Keratinocyte (primary cell): Measurements from ENCODE around the gene DSCAM. TPM values are rescaled to one million over a fixed set of nuclear protein-coding genes. Genes with fewer than 3 reads are reported as not detected.

ENCODE experiments used
- DNase-seq: peaks from one replicate; pipeline ENCODE4 v3.0.0-alpha.2; 2011; ENCODE audit warnings: low read depth, missing footprints, low spot score
- FAIRE-seq: peaks from 2 replicates; lab custom pipeline; 2011; peaks lifted over from hg19 to GRCh38; lab: Jason Lieb, UNC
- H2AFZ ChIP-seq: 2 replicates; pipeline ENCODE4 v1.6.0; 2012; ENCODE audit warnings: low read length, control low read depth, inconsistent platforms; ENCODE audit not compliant: control insufficient read depth
- H3K27ac ChIP-seq: 2 replicates; pipeline ENCODE4 v1.5.1; 2011; ENCODE audit warnings: low read length; ENCODE audit not compliant: control insufficient read depth, insufficient read depth
- H3K27me3 ChIP-seq: 3 replicates; pipeline ENCODE4 v1.6.0; 2011; ENCODE audit warnings: low read length; ENCODE audit not compliant: control insufficient read depth, insufficient read depth; ENCODE audit errors: extremely low read depth
- H3K36me3 ChIP-seq, 2 experiments: 2 replicates in 1 of 2; 3 replicates in 1 of 2; pipeline ENCODE4 v1.5.1; 2011; ENCODE audit warnings: low read length in 2 of 2, mild to moderate bottlenecking in 1 of 2; ENCODE audit not compliant: control insufficient read depth in 2 of 2, insufficient read depth in 2 of 2; ENCODE audit errors: extremely low read depth in 1 of 2
- H3K4me1 ChIP-seq: 3 replicates; pipeline ENCODE4 v1.5.1; 2011; ENCODE audit warnings: low read length; ENCODE audit not compliant: control insufficient read depth, insufficient read depth; ENCODE audit errors: extremely low read depth
- H3K4me2 ChIP-seq: 3 replicates; pipeline ENCODE4 v1.6.0; 2011; ENCODE audit warnings: low read depth, low read length; ENCODE audit not compliant: control insufficient read depth, insufficient read depth; ENCODE audit errors: extremely low read depth
- H3K4me3 ChIP-seq, 3 experiments: fragments of 200-600 bp in 1 of 3; sonication (generic) in 1 of 3; 2 replicates in 2 of 3; 3 replicates in 1 of 3; pipeline ENCODE4 v1.5.1; 2011 to 2016; ENCODE audit warnings: low read length in 3 of 3, mild to moderate bottlenecking in 3 of 3, control low read depth in 2 of 3, inconsistent platforms in 1 of 3, low read depth in 1 of 3, mixed read lengths in 1 of 3, mixed run types in 1 of 3, moderate library complexity in 1 of 3; ENCODE audit not compliant: control insufficient read depth in 2 of 3, insufficient read depth in 2 of 3; ENCODE audit errors: extremely low read depth in 1 of 3
- H3K79me2 ChIP-seq: 2 replicates; pipeline ENCODE4 v1.6.0; 2012; ENCODE audit warnings: low read length; ENCODE audit not compliant: control insufficient read depth, insufficient read depth
- H3K9ac ChIP-seq: 3 replicates; pipeline ENCODE4 v1.6.0; 2011; ENCODE audit warnings: low read length; ENCODE audit not compliant: control insufficient read depth, insufficient read depth; ENCODE audit errors: extremely low read depth
- H3K9me1 ChIP-seq: 3 replicates; pipeline ENCODE4 v1.6.0; 2011; ENCODE audit warnings: low read length; ENCODE audit not compliant: control insufficient read depth, insufficient read depth; ENCODE audit errors: extremely low read depth
- H3K9me3 ChIP-seq: 2 replicates; pipeline ENCODE4 v1.5.1; 2012; ENCODE audit warnings: low read depth, low read length; ENCODE audit not compliant: control insufficient read depth
- H4K20me1 ChIP-seq: 3 replicates; pipeline ENCODE4 v1.6.0; 2011; ENCODE audit warnings: low read length; ENCODE audit not compliant: control insufficient read depth, insufficient read depth; ENCODE audit errors: extremely low read depth
- EZH2 ChIP-seq: IDR thresholded peaks from one replicate; pipeline ENCODE4 v1.6.1; 2012; ENCODE audit warnings: inconsistent platforms, mild to moderate bottlenecking, low read length, moderate library complexity
- dilution Hi-C: fragments of 300-500 bp; cut with MboI; formaldehyde crosslinking; loops from one replicate; pipeline ENCODE4 v1.7.0; 2020; ENCODE audit warnings: low sequenced_read_pairs; ENCODE audit not compliant: extremely low pct_ligation_motif_present
- polyA plus RNA-seq, 5 experiments: library from polyadenylated mRNA; depleted of rRNA in 3 of 5; stranded (reverse) in 3 of 5; stranded (forward) in 1 of 5; unstranded in 1 of 5; fragments of >200 nt; gene quantifications; 1 replicate in 1 of 5; 2 replicates in 3 of 5; 3 replicates in 1 of 5; pipeline versions ENCODE4 v1.2.1 to v1.2.3, GENCODE V29; 2011 to 2012; ENCODE audit warnings: missing spikeins in 2 of 5, low read depth in 1 of 5, low replicate concordance in 1 of 5
- TF ChIP-seq, protein P1 (sequence below), 3 experiments: IDR thresholded peaks in 1 of 3; conservative IDR thresholded peaks in 1 of 3; optimal IDR thresholded peaks in 1 of 3; 2 replicates in 2 of 3; 3 replicates in 1 of 3; pipeline versions ENCODE3 to v1.5.1; 2011; ENCODE audit warnings: low read length in 3 of 3, mild to moderate bottlenecking in 3 of 3, moderate library complexity in 2 of 3, control low read depth in 1 of 3, inconsistent platforms in 1 of 3; ENCODE audit not compliant: insufficient read depth in 2 of 3; ENCODE audit errors: extremely low read depth in 1 of 3

DSCAM gene
- polyA plus RNA-seq, 1 donor (not counting 4 experiments of a cell fraction or from before 2014, with no cell fraction given) = 2.1 TPM

DNA sequence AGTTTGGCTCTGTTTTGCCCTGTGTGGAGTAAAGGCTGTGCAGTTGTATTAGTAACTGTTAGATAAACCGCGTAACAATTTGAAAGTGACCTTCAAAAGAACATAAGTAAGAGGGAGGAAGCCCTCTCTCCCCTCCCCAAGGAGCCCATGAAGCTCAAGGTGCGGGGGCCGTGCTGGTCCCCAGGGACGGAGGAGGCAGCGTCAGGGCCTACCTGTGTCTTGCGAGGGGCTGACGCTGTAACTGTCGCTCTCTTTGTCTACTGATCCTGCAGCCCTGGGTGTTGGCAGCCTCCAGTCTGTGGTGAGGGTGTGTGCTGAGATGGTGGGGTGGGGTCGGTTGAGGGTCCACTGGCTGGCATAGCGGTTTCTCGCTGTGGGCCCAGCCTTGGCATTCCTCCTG is 803.1 kb downstream of the DSCAM start:
- Histone ChIP-seq H3K36me3 (peaks cover 0 to 2% of the 10 kb centered on the region in 2 experiments), H3K9ac (no peak overlapping the region), H3K27ac (no peak overlapping the region), H3K4me1 (no peaks in the 10 kb centered on the region), H3K4me2 (no peak overlapping the region), H3K27me3 (no peaks in the 10 kb centered on the region), H4K20me1 (no peaks in the 10 kb centered on the region), H3K79me2 (no peaks in the 10 kb centered on the region), H2AFZ (no peak overlapping the region), H3K9me1 (no peaks in the 10 kb centered on the region), H3K9me3 (no peaks in the 10 kb centered on the region), H3K4me3 (no peak overlapping the region)
- no peak for FAIRE-seq
- dilution Hi-C loops = no loop called here
- TF ChIP-seq, protein P1, sequence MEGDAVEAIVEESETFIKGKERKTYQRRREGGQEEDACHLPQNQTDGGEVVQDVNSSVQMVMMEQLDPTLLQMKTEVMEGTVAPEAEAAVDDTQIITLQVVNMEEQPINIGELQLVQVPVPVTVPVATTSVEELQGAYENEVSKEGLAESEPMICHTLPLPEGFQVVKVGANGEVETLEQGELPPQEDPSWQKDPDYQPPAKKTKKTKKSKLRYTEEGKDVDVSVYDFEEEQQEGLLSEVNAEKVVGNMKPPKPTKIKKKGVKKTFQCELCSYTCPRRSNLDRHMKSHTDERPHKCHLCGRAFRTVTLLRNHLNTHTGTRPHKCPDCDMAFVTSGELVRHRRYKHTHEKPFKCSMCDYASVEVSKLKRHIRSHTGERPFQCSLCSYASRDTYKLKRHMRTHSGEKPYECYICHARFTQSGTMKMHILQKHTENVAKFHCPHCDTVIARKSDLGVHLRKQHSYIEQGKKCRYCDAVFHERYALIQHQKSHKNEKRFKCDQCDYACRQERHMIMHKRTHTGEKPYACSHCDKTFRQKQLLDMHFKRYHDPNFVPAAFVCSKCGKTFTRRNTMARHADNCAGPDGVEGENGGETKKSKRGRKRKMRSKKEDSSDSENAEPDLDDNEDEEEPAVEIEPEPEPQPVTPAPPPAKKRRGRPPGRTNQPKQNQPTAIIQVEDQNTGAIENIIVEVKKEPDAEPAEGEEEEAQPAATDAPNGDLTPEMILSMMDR (optimal IDR thresholded peaks at IDR 0.05 in 1 of 3, IDR thresholded peaks at IDR 0.05 in 1 of 3, conservative IDR thresholded peaks at IDR 0.05 in 1 of 3; ENCODE audit: extremely low read depth in 1 of 3, insufficient read depth in 2 of 3, low read length in 3 of 3) = no peak
- TF ChIP-seq EZH2 = no peak
- DNase-seq = no peak

- no peaks in the 10 kb centered on the region for H3K9me1 ChIP-seq
- no peak for DNase-seq
- H3K9ac ChIP-seq = no peak overlapping the region
- H3K79me2 ChIP-seq = no peaks in the 10 kb centered on the region
- no peak for TF ChIP-seq EZH2
- TF ChIP-seq, protein P1 (optimal IDR thresholded peaks at IDR 0.05 in 1 of 3, IDR thresholded peaks at IDR 0.05 in 1 of 3, conservative IDR thresholded peaks at IDR 0.05 in 1 of 3; ENCODE audit: extremely low read depth in 1 of 3, insufficient read depth in 2 of 3, low read length in 3 of 3) = no peak
- H3K4me2 ChIP-seq = no peak overlapping the region
- no peak overlapping the region for H2AFZ ChIP-seq
- peaks cover 0 to 2% of the 10 kb centered on the region in 2 experiments for H3K36me3 ChIP-seq
- no peak overlapping the region for H3K27ac ChIP-seq
- no peaks in the 10 kb centered on the region for H4K20me1 ChIP-seq
- H3K4me3 ChIP-seq = no peak overlapping the region
- no peaks in the 10 kb centered on the region for H3K9me3 ChIP-seq
- no peaks in the 10 kb centered on the region for H3K4me1 ChIP-seq
- H3K27me3 ChIP-seq = no peaks in the 10 kb centered on the region
- no peak for FAIRE-seq
- dilution Hi-C loops = no loop called here
These were observed 803.5 kb downstream of the DSCAM start for GRCh38 chr21:40043423-40043822.
